T-helper 22 cell (primary cell): ENCODE measurements around the gene DLD.
"Not testable (repeated sequence)": the region's sequence is repeated elsewhere in the genome, so short reads cannot be mapped to it uniquely, and the experiment has no call there.

Experiments
- DNase-seq: peaks from one replicate; pipeline ENCODE4 v3.0.0-alpha.2; 2020; ENCODE audit warnings: low read depth

DLD gene

GRCh38 chr7:107874605-107875446, 16.2 kb upstream of the DLD start:
- no peak for DNase-seq

DNA sequence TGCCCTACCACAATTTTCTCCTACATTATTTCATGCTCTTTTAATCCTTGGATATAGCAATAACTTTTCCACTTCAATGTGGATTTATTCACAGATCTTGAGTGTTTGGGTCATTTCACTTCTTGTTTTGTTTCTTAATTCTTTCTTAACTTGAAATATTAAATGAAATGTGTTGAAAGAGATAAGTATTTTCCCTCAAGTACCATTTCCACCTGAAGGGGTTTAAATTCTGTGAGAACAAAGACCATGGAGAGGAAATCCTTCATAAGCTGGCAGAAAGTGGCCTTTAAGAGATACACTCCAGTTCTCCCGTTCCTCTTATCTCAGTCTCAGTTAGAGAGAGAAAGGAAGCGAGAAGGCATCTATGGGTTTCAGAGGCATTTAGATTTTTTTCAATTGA, 14.1 kb upstream of the DLD start:
- DNase-seq, result no peak

DNA sequence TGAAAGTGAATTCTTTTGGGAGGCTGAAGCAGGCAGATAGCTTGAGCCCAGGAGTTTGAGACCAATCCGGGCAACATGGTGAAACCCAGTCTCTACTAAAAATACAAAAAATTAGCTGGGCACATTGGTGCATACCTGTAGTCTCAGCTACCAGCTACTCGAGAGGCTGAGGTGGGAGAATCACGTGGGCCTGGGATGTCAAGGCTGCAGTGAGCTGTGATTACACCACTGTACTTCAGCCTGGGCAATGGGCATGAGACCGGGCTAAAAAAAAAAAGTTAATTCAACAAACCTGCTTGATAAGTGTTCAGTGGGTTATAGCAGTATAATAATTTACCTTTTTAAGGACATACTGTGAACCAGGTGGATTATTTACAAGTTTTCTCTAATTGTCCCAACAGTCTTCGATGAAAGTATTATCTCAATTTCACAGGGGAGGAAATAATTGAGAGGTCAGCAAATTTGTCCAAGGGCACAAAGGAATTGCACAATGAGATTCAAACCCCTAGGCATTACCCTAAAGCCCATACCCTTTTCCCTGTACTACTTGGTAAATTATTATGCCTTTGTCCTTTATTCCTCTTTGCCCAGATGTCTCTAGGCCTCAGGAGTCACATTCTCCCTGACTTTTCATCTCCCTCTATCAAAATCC, 13.1 kb upstream of the DLD start:
- DNase-seq, result no peak

DNA sequence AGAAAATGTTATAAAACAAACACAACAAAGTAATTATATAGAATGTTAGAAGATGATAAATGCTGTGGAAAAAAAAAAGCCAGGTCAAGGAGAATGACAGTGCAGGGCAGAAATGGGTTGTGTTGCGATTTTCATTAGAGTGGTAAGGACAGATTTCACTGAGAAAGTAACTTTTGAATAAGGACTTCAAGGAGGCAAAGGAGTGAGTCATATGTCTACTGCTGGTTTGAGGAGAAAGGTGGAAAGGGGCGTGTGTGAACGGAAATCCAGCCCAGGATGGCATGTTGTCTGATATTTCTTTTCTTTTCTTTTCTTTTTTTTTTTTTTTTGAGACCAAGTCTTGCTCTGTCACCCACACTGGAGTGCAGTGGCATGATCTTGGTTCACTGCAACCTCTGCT, 12.3 kb upstream of the DLD start:
- no peak for DNase-seq

GRCh38 chr7:107879400-107880035, 11.5 kb upstream of the DLD start:
- peak; percentile 25 for DNase-seq

DNA sequence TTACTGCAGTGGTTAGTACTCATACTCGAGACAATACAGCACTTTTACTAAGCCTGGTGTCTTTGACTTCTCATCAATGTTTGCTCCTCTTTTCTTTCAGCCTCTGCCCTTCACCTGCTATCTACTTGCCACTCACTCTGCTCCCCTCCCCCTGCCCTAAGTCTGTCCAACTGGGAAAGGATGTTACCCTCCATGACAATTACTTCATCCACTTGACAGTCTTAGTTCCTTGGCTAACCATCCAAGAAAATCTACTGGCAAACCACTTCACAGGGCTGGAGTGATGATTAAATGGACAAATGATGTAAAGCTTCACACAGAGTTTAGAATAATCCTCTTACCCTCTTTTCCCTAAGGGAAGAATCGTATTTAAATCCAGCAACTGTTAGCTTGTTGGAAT, 8.2 kb upstream of the DLD start:
- no peak for DNase-seq

DNA sequence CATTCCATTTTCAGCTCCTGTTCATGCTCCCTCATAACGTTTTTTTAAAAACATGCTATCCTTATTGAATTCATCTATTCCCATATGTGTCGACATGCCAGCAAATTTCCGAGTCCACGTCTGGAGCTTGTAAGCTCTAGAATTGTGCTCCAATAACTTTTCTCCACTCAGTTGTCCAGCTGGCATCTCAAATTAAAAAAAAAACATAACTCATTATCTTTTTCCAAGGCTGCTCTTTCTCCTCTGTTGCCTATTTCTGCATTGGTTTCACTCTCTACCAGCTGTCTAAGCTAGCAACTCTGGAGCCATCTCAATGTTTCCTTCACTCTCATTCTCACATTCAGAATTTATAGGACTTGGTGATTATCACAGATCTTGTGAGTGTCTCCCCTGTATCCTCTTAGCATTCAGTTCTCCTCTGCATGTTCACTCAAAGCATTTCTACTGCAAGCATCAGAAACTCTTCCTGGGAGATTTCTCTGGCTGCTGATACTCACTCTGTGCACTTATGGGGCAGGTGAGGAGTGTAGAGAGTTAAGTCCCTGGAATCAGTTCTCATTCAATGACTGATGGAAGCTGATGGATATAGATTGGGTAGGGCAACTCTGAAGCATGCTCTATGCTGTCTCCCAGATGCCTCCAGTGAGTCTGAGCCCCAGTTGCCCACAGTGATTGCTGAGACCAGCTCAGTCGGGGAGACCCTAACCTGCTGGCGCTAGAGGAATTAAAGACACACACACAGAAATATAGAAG, 6.7 kb upstream of the DLD start:
- DNase-seq, result no peak

- not testable (repeated sequence) for DNase-seq
Measured at GRCh38 chr7:107887827-107888226, 3.2 kb upstream of the DLD start.

DNA sequence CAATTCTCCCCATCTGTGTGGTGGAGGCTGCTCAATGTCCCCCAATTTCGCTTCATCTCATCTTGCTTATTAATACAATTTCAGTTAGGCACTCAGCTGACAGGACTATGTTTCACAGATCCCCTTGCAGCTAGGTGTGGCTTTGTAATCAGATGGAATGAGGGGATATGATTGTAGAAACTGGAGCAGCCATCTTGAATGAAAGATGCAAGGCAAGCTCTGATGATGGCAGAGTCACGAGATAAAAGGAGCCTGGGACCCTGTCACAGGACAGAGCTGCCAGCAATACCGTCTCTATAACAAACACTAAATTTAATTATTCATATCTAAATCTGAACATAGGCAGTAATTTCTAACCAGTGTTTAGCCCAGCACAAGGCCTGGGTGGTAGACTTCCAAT, 991 bp upstream of the DLD start:
- DNase-seq, result no peak

GRCh38 chr7:107890493-107890961, 456 bp upstream of the DLD start:
- no peak for DNase-seq

DNA sequence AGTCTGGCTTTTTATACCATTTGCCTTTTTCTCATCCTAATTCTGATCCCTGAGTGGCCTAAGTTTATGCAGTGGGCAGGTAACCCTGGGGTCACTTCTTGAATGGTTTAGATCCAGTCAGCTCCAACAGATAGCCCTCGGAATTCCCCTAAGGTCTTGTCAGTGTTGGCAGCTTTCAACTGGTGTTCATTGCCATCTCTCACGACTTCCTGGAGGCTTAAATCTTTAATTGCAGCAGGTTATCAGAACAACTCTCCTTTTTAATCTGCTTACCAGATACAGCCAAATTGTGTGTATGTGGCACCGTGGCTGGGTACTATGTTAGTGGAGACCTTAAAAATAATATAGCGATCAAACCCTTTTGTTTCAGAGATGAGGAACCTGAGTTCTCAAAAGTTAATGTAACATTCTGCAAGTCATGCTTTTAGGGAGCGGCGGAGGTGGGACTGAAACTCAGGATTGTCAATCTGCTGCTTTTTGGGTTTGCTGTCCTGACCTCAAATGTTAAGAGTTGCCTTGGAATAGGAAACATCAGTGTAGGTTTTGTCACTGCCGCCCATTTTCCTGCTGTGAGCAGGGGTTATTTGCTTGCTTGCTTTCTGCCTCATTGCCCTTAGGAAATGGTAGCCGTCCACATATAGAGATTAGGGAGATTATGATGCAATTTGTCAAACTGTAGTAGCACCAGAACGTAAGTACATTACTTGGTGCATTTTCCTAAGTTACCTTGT, 818 bp downstream of the DLD start:
- DNase-seq, result no peak

- DNase-seq, result not testable (repeated sequence)
Measured at GRCh38 chr7:107892367-107892741, 1.4 kb downstream of the DLD start.

DNA sequence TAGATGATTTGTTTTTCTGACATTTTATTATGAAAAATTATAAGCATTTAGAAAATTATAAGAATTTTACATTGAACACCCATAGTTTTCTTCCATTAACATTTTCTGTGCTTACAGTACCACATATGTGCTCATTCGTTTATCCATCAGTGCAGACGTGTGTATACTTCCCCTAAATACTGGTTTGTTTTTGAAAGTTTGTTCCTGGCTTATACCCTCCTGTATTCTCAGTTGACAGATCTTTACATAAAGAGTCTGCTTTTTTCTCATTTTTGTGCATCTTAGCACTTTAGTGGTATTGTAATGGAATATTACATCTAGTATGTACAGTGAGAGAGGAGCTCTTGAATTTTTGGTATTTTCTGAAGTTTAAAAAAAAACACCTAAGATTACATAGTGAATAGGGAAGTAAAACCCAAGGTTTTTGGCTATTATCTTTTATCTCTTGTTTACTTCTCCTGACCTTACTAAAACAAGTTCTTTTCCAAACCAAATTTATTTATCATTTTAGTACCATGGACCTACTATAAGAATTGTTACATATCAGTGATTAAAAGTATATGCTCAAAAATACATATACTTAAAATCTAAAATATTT, 8.1 kb downstream of the DLD start:
- DNase-seq, result no peak

GRCh38 chr7:107900496-107901015, 9.6 kb downstream of the DLD start:
- DNase-seq, result no peak

- DNase-seq, result no peak
Measured at GRCh38 chr7:107902381-107902780, 11.4 kb downstream of the DLD start.

GRCh38 chr7:107907790-107908189, 16.8 kb downstream of the DLD start:
- DNase-seq, result no peak

GRCh38 chr7:107909445-107909844, 18.5 kb downstream of the DLD start:
- DNase-seq, result no peak

DNA sequence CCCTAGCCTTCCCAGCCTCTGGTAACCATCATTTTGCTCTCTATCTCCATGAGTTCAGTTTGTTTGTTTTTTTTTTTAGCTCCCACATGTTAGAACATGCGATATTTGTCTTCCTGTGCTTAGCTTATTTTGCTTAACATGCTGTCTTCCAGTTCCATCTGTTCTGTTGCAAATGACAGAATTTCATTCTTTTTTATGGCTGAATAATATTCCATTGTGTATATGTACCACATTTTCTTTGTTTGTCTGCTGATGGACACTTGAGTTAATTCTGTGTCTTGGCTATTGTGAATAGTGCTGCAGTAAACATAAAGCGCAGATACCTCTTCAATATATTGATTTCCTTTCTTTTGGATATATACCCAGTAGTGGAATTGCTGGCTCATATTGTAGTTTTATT, 21.0 kb downstream of the DLD start:
- DNase-seq, result no peak

- DNase-seq, result no peak
Measured at GRCh38 chr7:107913851-107914250, 22.9 kb downstream of the DLD start.

DNA sequence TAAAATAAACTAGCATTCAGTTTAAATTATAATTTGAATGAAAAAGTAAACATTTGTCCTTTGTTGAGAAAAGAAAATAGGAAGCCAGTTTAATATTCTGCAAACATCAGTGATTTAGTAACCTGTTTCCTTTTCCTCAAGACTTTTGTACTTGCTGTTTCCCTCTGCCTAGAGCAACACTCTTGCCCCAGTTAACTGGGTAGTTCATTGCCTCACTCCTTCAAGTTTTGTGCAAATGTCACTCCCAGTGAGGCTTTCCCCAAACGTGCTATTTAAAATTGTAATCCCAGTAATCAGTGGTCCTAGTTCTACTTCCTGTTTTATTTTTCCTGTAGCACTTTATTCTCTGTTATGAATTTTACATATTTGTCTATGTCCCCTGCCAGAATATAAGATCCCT, 23.8 kb downstream of the DLD start:
- no peak for DNase-seq

- no peak for DNase-seq
Measured at GRCh38 chr7:107915541-107915940, 24.6 kb downstream of the DLD start.
